ENCODE measurements around the gene COG4. TPM values are rescaled to one million over a fixed set of nuclear protein-coding genes. Genes with fewer than 3 reads are reported as not detected.

The COG4 gene
- total RNA-seq, 1 donor from 2014 or later, result 48.4 TPM

- Mint-ChIP-seq H3K36me3 (ENCODE audit: low read depth) (no peaks in the 10 kb centered on the region), H3K27me3 (ENCODE audit: low read depth) (no peaks in the 10 kb centered on the region), H3K9me3 (ENCODE audit: low read depth) (no peaks in the 10 kb centered on the region)
Measured at GRCh38 chr16:70448075-70448474, 75.3 kb downstream of the COG4 start.

DNA sequence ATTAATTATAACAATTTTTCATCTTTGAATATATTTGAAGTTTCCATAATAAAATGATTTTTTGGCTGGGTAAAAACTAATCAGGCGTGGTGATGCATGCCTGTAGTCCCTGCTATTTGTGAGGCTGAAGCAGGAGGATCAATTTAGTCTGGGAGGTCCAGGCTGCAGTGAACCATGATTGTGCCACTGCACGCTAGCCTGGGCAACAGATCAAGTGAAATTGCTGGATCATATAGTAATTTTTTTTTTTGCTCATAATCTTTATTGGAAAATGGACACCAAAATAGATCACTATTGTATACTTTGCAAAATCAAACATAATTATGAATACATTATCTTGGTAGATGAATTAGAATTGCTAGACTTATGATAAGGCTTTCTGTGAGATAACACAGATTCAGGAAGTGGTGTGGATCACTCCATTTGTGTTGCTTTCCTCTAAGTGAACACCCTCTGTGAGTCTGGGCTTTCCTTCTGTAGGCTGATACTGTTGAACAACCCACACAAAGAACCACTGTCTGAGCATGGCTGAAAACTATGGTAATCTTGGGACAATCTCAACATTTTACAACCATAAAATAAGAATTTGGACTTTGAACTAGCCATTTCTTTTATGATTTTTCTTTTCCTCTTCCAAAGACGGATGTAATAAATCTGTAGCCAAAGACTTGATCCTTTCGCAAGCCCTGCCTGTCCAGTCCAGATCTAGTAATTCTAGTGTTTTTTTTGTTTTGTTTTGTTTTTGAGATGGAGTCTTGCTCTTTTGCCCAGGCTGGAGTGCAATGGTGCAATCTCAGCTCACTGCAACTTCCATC is 78.9 kb downstream of the COG4 start:
- no peak for DNase-seq (ENCODE audit: low spot score)
- Mint-ChIP-seq H3K27me3 (ENCODE audit: low read depth) (no peaks in the 10 kb centered on the region), H3K9me3 (ENCODE audit: low read depth) (no peaks in the 10 kb centered on the region), H3K36me3 (ENCODE audit: low read depth) (no peaks in the 10 kb centered on the region), H3K4me3 (ENCODE audit: unreplicated experiment) (no peak overlapping the region), H3K4me1 (ENCODE audit: low read depth) (peaks cover 7% of the 10 kb centered on the region), H3K27ac (ENCODE audit: unreplicated experiment) (no peak overlapping the region)
- TF ChIP-seq, protein P1, sequence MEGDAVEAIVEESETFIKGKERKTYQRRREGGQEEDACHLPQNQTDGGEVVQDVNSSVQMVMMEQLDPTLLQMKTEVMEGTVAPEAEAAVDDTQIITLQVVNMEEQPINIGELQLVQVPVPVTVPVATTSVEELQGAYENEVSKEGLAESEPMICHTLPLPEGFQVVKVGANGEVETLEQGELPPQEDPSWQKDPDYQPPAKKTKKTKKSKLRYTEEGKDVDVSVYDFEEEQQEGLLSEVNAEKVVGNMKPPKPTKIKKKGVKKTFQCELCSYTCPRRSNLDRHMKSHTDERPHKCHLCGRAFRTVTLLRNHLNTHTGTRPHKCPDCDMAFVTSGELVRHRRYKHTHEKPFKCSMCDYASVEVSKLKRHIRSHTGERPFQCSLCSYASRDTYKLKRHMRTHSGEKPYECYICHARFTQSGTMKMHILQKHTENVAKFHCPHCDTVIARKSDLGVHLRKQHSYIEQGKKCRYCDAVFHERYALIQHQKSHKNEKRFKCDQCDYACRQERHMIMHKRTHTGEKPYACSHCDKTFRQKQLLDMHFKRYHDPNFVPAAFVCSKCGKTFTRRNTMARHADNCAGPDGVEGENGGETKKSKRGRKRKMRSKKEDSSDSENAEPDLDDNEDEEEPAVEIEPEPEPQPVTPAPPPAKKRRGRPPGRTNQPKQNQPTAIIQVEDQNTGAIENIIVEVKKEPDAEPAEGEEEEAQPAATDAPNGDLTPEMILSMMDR (IDR thresholded peaks at IDR 0.05), result no peak

More at GRCh38 chr16:70448075-70448474, 75.3 kb downstream of the COG4 start:
- Mint-ChIP-seq H3K27ac (ENCODE audit: unreplicated experiment) (no peak overlapping the region), H3K4me3 (ENCODE audit: unreplicated experiment) (no peak overlapping the region), H3K4me1 (ENCODE audit: low read depth) (no peaks in the 10 kb centered on the region)
- TF ChIP-seq, protein P1 (IDR thresholded peaks at IDR 0.05), result no peak
- no peak for DNase-seq (ENCODE audit: low spot score)

DNA sequence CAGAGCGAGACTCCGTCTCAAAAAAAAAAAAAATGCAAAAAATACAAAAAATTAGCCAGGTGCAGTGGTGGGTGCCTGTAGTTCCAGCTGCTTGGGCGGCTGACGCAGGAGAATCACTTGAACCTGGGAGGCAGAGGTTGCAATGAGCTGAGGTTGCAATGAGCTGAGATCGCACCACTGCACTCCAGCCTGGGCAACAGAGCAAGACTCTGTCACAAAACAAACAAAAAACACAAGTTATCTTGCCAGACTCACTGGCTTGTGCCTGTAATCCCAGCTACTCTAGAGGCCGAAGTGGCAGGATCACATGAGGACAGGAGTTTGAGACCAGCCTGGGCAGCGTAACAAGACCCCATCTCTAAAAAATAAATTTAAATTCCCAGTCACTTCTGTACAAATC is 81.0 kb downstream of the COG4 start:
- H3K27me3 Mint-ChIP-seq (ENCODE audit: low read depth), result no peaks in the 10 kb centered on the region
- no peak for DNase-seq (ENCODE audit: low spot score)
- H3K9me3 Mint-ChIP-seq (ENCODE audit: low read depth), result no peaks in the 10 kb centered on the region
- TF ChIP-seq, protein P1 (IDR thresholded peaks at IDR 0.05), result no peak
- H3K4me1 Mint-ChIP-seq (ENCODE audit: low read depth), result peaks cover 20% of the 10 kb centered on the region
- H3K27ac Mint-ChIP-seq (ENCODE audit: unreplicated experiment), result no peak overlapping the region
- H3K4me3 Mint-ChIP-seq (ENCODE audit: unreplicated experiment), result no peak overlapping the region
- H3K36me3 Mint-ChIP-seq (ENCODE audit: low read depth), result no peaks in the 10 kb centered on the region

GRCh38 chr16:70441406-70441990 is 81.9 kb downstream of the COG4 start:
- H3K27me3 Mint-ChIP-seq (ENCODE audit: low read depth), result no peaks in the 10 kb centered on the region
- no peaks in the 10 kb centered on the region for H3K36me3 Mint-ChIP-seq (ENCODE audit: low read depth)
- TF ChIP-seq, protein P1 (IDR thresholded peaks at IDR 0.05), result no peak
- DNase-seq (ENCODE audit: low spot score), result no peak
- H3K4me3 Mint-ChIP-seq (ENCODE audit: unreplicated experiment), result no peak overlapping the region
- H3K9me3 Mint-ChIP-seq (ENCODE audit: low read depth), result no peaks in the 10 kb centered on the region
- peaks cover 28% of the 10 kb centered on the region for H3K4me1 Mint-ChIP-seq (ENCODE audit: low read depth)
- H3K27ac Mint-ChIP-seq (ENCODE audit: unreplicated experiment), result no peak overlapping the region

GRCh38 chr16:70440009-70440692 is 83.2 kb downstream of the COG4 start:
- Mint-ChIP-seq H3K9me3 (ENCODE audit: low read depth) (no peaks in the 10 kb centered on the region), H3K27ac (ENCODE audit: unreplicated experiment) (no peak overlapping the region), H3K36me3 (ENCODE audit: low read depth) (no peaks in the 10 kb centered on the region), H3K4me1 (ENCODE audit: low read depth) (peaks cover 37% of the 10 kb centered on the region), H3K4me3 (ENCODE audit: unreplicated experiment) (peak overlapping the region; percentile 91), H3K27me3 (ENCODE audit: low read depth) (no peaks in the 10 kb centered on the region)
- no peak for DNase-seq (ENCODE audit: low spot score)
- TF ChIP-seq, protein P1 (IDR thresholded peaks at IDR 0.05), result no peak

Data from chondrocyte (in vitro differentiated cells).